ENCODE data around the gene POMGNT1. TPM values are rescaled to one million over a fixed set of nuclear protein-coding genes. Genes with fewer than 3 reads are reported as not detected.

Gene POMGNT1
- polyA plus RNA-seq, 3 donors, result 10.3 to 16.7 (median 12.2) TPM

- TF ChIP-seq, protein P1, sequence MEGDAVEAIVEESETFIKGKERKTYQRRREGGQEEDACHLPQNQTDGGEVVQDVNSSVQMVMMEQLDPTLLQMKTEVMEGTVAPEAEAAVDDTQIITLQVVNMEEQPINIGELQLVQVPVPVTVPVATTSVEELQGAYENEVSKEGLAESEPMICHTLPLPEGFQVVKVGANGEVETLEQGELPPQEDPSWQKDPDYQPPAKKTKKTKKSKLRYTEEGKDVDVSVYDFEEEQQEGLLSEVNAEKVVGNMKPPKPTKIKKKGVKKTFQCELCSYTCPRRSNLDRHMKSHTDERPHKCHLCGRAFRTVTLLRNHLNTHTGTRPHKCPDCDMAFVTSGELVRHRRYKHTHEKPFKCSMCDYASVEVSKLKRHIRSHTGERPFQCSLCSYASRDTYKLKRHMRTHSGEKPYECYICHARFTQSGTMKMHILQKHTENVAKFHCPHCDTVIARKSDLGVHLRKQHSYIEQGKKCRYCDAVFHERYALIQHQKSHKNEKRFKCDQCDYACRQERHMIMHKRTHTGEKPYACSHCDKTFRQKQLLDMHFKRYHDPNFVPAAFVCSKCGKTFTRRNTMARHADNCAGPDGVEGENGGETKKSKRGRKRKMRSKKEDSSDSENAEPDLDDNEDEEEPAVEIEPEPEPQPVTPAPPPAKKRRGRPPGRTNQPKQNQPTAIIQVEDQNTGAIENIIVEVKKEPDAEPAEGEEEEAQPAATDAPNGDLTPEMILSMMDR (IDR thresholded peaks at IDR 0.05), result no peak
- H3K9ac ChIP-seq (ENCODE audit: insufficient read depth, low read length, poor library complexity, severe bottlenecking), result no peak overlapping the region
- H3K79me2 ChIP-seq (ENCODE audit: insufficient read depth, low read length), result no peaks in the 10 kb centered on the region
- intact Hi-C loops (cut with micrococcal nuclease), result no loop called here
- Mint-ChIP-seq H3K4me1 (peaks cover 20% of the 10 kb centered on the region), H3K27ac (no peak overlapping the region), H3K9me3 (peaks cover 0 to 2% (median 0%) of the 10 kb centered on the region in 7 donors), H3K4me3 (no peak overlapping the region), H3K27me3 (ENCODE audit: low read depth in 3 of 3) (no peaks in the 10 kb centered on the region), H3K36me3 (peaks cover 31 to 52% of the 10 kb centered on the region in 2 donors)
- no peaks in the 10 kb centered on the region for H4K20me1 ChIP-seq (ENCODE audit: insufficient read depth, low read length)
- H3K36me3 ChIP-seq (replicated peaks in 1 of 2; ENCODE audit: control insufficient read depth in 1 of 2, insufficient read depth in 2 of 2, low read length in 2 of 2), result peaks cover 24 to 39% of the 10 kb centered on the region in 2 donors
- peaks cover 9 to 12% of the 10 kb centered on the region in 2 donors for H3K4me1 ChIP-seq (ENCODE audit: control insufficient read depth in 1 of 2, insufficient read depth in 2 of 2, low read length in 2 of 2)
- no peak overlapping the region for H3K4me3 ChIP-seq (replicated peaks in 1 of 3; ENCODE audit: low read depth in 2 of 3, low read length in 3 of 3)
- no peak for DNase-seq
- no peak overlapping the region for H3K27ac ChIP-seq (ENCODE audit: low read depth in 1 of 2, low read length in 2 of 2)
- 100% methylated on average over 4 of the region's 10 CpGs for WGBS (ENCODE audit: insufficient coverage)
- H3K27me3 ChIP-seq (ENCODE audit: control insufficient read depth in 2 of 2, insufficient read depth in 2 of 2, low read length in 2 of 2), result no peaks in the 10 kb centered on the region
- H3K9me3 ChIP-seq (replicated peaks in 1 of 2; ENCODE audit: control insufficient read depth in 1 of 2, insufficient read depth in 1 of 2, low read length in 2 of 2), result no peaks in the 10 kb centered on the region
- no peak overlapping the region for H2AFZ ChIP-seq (ENCODE audit: insufficient read depth, low read depth, low read length, poor library complexity, severe bottlenecking)
- H3K4me2 ChIP-seq (replicated peaks; ENCODE audit: extremely low read depth, low read length, poor library complexity, severe bottlenecking), result no peak overlapping the region
These were observed 6.1 kb downstream of the POMGNT1 start for GRCh38 chr1:46192171-46192570.

- no peaks in the 10 kb centered on the region for H3K9me3 ChIP-seq (replicated peaks in 1 of 2; ENCODE audit: control insufficient read depth in 1 of 2, insufficient read depth in 1 of 2, low read length in 2 of 2)
- no peaks in the 10 kb centered on the region for H3K79me2 ChIP-seq (ENCODE audit: insufficient read depth, low read length)
- H3K36me3 ChIP-seq (replicated peaks in 1 of 2; ENCODE audit: control insufficient read depth in 1 of 2, insufficient read depth in 2 of 2, low read length in 2 of 2), result peaks cover 24 to 39% of the 10 kb centered on the region in 2 donors
- intact Hi-C loops (cut with micrococcal nuclease), result no loop called here
- H3K4me3 ChIP-seq (replicated peaks in 1 of 3; ENCODE audit: low read depth in 2 of 3, low read length in 3 of 3), result no peak overlapping the region
- Mint-ChIP-seq H3K4me1 (peaks cover 15% of the 10 kb centered on the region), H3K27ac (peak overlapping the region in 1 of 7 donors; percentile 78), H3K36me3 (peaks cover 31 to 49% of the 10 kb centered on the region in 2 donors), H3K9me3 (peaks cover 0 to 2% (median 0%) of the 10 kb centered on the region in 7 donors), H3K4me3 (no peak overlapping the region), H3K27me3 (ENCODE audit: low read depth in 3 of 3) (peaks cover 0 to 1% (median 0%) of the 10 kb centered on the region in 3 donors)
- H3K4me1 ChIP-seq (ENCODE audit: control insufficient read depth in 1 of 2, insufficient read depth in 2 of 2, low read length in 2 of 2), result peaks cover 9 to 12% of the 10 kb centered on the region in 2 donors
- no peaks in the 10 kb centered on the region for H4K20me1 ChIP-seq (ENCODE audit: insufficient read depth, low read length)
- no peak overlapping the region for H3K4me2 ChIP-seq (replicated peaks; ENCODE audit: extremely low read depth, low read length, poor library complexity, severe bottlenecking)
- H3K27ac ChIP-seq (ENCODE audit: low read depth in 1 of 2, low read length in 2 of 2), result no peak overlapping the region
- 92% methylated on average over 6 of the region's 9 CpGs for WGBS (ENCODE audit: insufficient coverage)
- H2AFZ ChIP-seq (ENCODE audit: insufficient read depth, low read depth, low read length, poor library complexity, severe bottlenecking), result no peak overlapping the region
- H3K27me3 ChIP-seq (ENCODE audit: control insufficient read depth in 2 of 2, insufficient read depth in 2 of 2, low read length in 2 of 2), result no peaks in the 10 kb centered on the region
- H3K9ac ChIP-seq (ENCODE audit: insufficient read depth, low read length, poor library complexity, severe bottlenecking), result no peak overlapping the region
- DNase-seq, result no peak
- TF ChIP-seq, protein P1 (IDR thresholded peaks at IDR 0.05), result no peak
These were observed 7.1 kb downstream of the POMGNT1 start for GRCh38 chr1:46191033-46191701.
